Measurements from ENCODE around the gene BMPR1A.
"Not testable (repeated sequence)": the region's sequence is repeated elsewhere in the genome, so short reads cannot be mapped to it uniquely, and the experiment has no call there.

Gene BMPR1A

DNA sequence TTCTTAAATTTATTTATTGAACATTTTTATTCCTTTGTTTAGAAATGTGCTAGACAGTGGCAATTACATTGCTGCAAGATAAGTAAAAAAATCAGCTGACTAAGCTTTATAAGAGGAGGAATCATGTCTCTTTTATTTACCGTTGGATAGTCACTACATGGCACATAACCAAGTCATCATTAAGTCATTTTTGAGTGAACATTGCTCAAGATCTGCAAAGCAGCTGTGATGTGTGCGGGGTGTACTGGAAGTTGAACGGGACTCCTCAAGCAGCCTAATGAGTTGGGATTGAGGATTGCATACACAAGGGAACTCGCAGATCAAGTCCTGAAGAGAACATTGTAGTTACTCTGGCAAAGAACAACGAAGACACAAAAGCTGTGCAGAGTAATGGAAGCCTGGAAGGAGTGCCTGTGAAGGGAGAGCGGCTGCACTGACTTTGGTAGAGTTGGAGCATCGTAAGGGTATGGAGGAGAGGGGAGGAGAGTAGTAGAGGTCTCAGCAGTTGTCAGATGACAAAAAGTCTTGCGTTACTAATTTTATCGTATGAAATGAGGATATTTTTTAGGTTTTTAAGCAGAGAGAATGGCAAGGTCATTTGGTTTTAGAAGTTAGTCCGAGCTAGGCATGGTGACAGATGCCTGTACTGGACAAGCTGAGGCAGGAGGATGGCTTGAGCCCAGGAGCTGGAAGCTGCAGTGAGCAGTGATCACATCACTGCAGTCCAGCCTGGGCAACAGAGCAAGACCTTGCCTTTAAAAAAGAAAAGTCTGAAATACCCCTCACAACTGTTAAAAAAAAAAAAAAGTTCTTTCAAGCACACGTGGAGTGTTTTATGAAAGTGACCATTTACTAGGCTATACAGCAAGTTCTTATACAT is 95.1 kb downstream of the BMPR1A start:
- DNase-seq = no peak

DNA sequence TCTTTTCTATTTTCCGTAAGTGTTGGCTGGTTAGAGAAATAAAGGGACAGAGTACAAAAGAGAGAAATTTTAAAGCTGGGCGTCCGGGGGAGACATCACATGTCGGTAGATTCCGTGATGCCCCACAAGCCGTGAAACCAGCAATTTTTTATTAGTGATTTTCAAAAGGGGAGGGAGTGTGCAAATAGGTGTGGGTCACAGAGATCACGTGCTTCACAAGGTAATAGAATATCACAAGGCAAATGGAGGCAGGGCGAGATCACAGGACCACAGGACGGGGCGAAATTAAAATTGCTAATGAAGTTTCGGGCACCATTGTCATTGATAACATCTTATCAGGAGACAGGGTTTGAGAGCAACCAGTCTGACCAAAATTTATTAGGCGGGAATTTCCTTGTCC is 97.2 kb downstream of the BMPR1A start:
- DNase-seq = not testable (repeated sequence)

DNA sequence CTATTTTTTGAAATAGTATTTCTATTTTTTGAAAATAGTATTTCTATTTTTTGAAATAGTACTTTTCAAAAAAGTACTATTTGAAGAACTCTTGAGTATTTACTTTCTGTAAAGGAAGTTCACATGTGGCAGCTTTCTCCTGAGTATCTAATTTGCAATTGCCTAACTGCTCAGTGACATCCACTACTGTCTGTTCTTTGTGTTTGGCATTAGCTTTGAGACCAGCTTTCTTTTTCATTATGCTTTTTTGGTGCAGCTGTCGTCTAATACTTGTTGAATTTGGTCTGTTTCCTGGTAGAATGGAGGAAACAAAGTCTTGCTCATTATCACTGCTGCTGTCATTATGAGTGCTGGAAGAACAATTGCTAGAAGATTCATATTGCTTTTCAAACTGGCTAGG is 99.1 kb downstream of the BMPR1A start:
- DNase-seq = no peak

DNA sequence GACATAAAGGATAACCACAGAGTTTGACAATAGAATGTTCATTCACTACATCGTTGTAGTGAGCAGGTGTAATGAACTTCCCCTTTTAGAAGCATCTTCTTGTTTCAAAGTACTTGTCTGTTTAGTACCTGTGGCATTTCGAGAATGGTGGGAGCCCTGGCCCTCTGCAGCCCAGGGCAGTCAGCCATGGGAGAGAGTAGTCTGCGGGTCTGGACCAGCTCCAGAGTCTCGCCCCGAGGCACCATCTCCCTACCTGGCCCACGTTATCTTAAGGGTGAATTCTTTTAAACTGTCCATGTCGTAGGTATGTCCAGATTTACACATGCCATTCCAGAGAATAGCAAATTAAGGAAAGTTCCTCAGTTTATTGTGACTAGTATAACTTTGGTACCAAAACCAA is 99.7 kb downstream of the BMPR1A start:
- no peak for DNase-seq

DNA sequence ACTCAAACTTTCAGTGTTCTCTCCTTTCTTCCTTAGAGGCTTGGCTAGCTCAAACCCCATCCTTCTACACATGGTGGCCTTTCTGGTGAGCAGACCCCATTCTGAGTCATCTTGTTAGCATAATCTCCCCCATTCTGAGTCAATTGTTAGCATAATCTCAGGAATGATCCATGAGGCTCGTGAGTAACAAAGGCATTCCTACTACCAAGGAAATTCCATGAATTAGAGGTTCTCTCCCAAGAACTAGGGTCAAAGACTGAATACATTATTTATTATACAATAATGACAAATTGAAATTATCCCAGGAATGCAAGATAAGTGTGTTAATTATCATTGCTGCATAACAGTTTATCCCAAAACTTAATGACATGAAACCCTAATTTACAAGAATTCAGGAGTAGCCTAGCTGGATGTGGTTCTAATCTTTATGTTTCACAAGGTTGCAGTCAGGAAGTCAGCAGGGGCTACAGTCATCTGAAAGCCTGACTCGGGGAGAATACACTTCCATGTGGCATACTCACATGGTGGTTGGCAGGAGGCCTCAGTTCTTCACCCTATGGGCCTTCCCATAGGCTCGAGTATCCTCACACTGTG is 100.8 kb downstream of the BMPR1A start:
- no peak for DNase-seq

DNA sequence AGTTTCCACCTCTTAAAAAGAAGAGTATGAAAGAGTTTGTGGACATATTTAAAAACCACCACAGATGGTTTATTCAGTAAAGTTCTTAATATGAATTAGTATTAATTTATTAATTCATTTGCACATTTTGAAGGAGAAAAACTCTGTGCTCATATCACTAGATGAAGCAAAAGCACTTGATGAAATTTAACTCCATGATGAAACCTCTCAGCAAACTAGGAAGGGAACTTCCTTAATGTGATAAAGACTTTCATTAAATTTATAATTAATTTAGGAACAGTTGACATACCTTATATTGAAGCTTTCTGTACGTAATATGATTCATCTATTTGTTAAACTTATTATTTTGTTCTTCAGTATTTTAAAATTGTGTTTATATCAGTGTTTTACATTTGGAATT is 101.6 kb downstream of the BMPR1A start:
- no peak for DNase-seq

DNA sequence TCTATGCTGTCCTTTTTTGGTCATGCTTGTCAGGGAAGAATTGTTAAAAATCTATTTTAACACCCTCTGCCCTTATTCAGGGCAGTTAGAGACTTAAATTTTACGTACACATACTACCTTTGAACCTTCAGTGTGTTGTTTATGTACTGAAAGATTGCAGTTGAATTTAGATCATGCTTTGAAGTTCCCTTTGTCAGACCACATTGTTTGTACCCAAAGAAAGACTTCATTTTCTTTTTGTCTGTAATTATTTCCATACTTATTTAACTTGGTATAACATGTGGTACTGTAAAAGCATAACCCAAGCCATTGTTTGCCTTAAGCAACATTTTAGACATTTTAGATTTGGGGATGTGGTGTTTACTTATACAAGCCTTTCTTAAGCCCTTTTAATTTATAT is 104.9 kb downstream of the BMPR1A start:
- DNase-seq = no peak

DNA sequence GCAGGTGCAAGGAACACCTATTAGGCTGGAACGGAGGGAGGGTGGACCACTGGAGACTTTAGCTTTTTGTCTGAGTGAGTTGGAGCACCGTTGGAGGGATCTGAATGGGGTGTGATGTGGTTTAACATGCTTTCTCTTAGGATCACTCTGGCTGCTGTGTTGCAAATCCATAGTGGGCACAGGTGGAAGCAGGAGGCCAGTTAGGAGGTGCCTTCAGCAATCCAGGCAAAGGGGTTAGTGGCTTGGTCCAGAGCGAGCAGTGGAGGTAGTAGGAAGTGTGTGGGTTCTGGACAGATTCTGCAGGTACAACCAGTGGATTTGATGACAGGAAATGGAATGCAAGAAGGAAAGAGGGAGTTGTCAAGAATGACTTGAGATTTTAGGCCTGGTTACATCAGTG is 106.0 kb downstream of the BMPR1A start:
- DNase-seq = no peak

DNA sequence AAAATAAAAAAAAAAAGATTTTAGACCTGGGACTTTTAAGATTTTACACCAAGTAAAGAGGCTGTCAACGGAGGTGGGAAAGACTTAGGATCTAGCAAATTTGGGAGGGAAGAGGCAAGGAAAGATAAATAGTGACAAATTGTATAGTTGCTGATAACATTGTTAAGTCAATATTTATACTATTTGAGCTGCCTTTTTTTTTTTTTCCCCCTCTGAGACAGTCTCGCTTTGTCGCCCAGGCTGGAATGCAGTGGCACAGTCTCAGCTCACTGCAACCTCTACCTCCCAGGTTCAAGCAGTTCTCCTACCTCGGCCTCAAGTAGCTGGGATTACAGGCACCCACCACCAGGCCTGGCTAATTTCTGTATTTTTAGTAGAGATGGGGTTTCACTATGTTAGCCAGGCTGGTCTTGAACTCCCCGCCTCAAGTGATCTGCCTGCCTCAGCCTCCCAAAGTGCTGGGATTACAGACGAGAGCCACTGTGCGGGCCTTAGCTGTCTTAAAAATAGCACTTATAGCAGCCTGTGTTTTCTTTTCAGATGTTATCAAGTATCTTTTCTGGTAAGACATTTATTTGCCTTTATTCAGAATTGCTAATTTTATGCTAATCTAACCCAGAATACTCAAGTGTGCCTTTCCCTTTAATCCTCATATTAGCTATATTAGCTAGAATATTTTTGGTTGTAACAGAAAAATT is 106.5 kb downstream of the BMPR1A start:
- no peak for DNase-seq

DNA sequence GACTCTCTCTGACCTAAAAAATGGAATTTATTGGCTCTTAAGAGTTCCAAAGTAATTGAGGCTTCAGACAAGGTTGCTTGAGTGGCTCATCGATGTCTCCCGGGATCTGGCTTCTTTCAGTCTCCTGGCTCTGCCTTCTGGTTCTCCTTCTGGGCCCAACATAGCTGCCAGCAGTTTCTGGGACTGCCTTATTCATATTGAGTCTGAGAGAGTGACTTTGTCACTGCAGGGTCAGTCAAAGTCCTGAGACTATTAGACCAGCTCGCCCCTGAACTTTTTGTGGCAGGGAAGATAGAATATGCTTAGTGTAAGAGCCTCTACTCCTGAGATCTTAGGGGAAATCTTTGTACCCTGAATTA is 107.0 kb downstream of the BMPR1A start:
- no peak for DNase-seq

DNA sequence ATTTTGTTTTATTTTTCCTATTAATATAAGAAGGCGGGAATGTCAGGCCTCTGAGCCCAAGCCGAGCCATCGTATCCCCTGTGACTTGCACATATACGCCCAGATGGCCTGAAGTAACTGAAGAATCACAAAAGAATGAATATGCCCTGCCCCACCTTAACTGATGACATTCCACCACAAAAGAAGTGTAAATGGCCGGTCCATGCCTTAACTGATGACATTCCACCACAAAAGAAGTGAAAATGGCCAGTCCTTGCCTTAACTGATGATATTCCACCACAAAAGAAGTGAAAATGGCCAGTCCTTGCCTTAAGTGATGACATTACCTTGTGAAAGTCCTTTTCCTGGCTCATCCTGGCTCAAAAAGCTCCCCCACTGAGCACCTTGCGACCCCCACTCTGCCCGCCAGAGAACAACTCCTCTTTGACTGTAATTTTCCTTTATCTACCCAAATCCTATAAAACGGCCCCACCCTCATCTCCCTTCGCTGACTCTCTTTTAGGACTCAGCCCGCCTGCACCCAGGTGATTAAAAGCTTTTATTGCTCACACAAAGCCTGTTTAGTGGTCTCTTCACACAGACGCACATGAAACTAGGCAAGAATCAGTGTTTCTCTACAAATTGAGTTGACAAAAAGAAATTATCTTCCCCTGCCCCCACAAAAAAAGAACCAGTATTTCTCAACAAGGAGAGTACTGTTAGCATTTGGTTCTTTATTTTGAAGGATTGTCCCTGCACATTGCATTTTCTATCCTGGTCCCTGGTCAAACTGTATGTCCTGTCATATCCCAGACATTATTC is 108.8 kb downstream of the BMPR1A start:
- DNase-seq = not testable (repeated sequence)

DNA sequence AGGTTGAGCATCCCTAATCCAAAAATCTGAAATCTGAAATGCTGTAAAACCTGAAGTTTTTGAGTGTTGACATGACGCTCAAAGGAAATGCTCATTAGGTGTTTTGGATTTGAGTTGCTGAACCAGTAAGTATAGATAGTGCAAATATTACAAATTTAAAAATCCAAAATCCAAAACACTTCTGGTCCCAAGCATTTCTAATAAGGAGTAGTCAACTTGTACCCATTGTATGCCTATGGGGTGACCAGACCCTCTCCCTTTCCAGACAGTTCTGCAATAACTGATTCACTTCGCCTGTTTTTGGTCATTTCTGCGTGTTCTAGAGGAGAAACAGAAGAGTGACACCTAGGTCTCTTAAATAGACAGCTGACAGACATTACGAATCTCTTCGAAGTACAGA is 110.7 kb downstream of the BMPR1A start:
- no peak for DNase-seq

DNA sequence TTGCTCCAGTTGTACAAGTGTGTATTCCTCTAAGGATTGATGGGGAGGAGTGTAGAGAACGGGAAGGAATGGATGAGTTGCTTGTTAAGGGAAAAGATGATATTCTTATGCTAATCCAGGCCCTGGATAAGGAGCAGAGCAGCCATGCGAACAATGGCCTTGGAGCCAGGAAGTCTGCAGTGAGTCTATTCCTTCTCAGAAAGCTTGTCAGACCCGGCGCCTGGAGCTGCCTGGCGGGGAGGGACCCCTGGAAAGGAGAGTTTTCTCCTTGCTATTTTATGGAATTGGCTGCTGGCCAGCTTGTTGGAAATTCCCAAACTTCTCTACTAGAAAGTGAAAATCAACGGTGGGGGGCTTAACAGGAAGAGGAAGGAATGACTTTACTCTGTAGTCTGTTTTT is 111.9 kb downstream of the BMPR1A start:
- no peak for DNase-seq

DNA sequence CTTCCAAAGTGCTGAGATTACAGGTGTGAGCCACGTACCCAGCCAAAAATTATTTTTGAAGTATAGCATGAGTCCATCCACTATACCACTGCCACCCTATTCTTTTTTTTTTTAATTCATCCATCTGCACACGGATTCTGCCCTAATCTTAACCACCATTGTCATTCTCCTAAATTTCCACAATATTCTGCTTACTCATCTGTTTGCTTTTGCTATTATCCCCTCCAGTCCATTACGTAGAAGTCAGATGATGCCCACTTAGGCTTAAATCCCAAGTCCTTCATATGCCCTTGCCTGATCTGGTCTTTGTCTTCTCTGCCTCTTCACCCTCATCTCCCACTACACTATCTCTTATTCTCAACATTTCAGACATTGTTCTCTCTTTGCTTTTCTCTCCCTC is 114.3 kb downstream of the BMPR1A start:
- DNase-seq = no peak

DNA sequence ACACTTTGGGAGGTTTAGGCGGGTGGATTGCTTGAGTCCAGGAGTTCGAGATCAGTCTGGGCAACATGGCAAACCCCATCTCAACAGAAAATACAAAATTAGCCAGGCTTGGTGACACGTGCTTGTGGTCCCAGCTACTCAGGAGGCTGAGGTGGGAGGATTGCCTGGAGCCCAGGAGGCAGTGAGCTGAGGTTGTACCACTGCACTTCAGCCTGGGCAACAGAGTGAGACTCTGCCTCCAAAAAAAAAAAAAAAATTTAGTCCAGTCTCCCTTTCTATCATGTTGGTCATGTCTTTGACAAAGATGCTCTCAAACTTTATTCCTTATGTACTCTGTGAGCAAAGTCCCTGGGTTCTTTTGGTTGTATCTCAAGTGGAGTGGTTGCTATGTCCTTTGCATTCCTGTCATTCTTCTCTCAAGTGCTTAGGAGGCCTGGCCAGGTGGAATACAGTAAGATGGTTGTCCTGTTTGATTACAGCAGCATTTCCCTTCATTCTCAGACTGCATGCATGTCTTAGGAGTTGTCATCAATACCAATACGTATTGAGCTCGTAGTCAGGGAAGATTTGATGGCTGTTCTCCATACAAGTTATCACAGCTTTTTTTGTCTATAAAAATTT is 115.3 kb downstream of the BMPR1A start:
- no peak for DNase-seq

DNA sequence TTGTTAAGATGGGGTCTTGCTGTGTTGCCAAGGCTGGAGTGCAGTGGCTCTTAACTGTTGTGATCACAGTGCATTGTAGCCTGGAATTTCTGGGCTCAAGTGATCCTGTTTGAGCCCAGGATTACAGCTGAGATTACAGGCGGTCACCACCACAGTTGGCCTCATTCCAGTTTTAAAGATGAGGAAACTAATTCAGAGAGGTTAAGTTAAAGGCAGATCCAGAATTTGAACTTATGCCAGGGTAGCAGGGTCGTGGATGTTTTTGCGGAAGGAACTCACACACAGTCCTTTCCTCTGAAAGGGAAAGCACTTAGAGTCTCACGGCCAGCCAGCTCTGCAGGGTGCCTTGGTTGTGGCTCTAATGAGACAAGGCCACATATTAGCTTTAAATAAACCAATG is 116.3 kb downstream of the BMPR1A start:
- DNase-seq = no peak

DNA sequence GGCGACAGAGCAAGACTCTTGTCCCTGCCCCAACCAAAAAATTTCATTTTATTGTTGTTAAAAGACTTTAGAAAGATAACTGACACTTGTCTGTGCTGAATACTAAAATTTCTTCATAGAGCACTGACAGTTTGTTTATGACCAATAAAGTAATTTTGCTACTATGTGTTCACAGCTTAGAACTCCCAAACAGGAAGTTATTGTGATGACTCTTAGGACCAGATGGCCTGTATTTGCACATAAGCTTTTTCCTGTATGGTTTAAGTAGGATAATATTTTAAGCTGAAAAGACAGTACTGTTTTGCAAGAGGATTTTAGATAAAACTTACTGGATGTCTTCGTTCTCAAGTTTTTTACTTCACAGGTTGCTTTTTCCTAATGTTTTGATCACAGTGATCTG is 120.3 kb downstream of the BMPR1A start:
- DNase-seq = no peak

DNA sequence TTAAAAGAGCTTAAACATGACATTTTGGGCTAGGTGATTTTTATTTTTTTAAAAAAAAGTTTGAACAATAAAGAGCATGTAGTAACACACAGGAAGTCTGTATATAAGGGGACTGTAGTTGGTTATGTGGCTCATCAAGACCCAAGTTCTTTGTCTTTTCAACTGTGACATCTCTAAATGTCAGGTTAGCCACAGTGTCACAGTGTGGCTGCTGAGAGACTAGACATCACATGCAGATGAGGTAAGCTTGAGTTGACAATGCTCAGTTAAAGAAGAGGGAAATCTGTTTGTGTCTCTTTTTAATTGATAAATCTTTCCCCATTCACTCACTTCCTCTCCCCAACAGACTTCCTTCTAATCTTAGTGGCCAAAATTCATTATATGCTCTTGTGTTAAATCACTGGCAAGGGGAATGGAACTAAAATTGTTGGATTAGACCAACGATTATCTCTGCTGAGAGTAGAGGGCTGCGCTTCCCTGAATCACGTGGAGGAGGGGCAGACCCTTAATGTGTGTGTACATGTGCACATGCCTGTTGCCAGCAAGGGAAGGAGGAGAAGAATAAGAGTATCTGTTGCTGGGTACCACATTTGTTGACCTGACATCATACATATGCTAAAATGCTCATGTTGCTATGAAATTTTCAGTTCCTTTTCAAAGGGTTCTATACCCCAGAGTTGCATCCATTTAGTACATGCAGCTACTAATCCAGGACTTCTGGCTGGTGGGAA is 122.7 kb downstream of the BMPR1A start:
- DNase-seq = no peak

DNA sequence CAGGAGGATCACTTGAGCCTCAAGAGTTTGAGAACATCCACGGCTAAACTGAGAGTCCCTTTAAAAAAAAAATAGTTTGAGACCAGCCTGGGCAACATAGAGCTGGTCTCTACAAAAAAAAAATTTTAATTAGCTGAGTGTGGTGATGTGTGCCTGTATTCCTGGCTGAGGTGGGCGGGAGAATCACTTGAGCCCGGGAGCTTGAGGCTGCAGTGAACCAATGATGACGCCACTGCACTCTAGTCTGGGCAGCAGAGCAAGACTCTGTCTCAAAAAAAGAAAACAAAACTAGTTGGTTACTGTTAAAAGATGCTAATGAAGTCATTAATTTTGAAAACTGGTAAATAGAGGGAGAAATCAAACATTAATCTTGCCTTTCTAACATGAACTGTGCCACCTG is 124.6 kb downstream of the BMPR1A start:
- no peak for DNase-seq

DNA sequence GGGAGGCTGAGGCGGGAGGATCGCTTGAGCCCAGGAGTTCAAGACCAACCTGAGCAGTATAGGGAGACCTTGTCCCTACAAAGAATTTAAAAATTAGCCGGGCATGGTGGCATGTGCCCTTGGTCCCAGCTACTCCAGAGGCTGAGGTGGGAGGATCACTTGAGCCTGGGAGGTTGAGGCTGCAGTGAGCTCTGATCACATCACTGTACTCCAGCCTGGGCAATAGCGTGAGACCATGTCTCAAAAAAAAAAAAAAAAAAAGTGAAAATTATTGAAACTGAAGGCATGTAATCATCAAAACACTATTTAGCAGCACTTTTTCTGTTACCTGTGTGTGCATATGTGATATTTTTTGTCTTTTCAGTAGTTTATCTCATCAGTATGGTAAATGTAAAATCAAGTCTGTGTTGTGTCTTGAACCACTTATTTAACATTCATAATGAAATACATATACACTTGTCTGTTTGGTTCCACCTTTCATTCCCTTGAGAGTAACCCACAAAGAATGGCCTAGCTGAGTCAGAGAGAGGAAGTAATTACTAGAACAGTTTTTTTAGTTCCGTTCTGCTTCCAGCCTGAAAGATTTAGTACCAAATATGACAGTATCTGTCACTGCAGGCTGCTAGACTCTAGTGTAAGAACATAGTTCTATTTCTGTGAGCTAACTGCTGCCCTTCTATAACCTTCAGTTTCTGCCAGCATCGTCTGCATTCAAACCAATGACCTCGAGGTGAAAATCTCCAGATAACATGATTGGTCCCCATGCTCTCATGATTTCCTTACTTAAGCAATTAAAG is 132.4 kb downstream of the BMPR1A start:
- no peak for DNase-seq

DNA sequence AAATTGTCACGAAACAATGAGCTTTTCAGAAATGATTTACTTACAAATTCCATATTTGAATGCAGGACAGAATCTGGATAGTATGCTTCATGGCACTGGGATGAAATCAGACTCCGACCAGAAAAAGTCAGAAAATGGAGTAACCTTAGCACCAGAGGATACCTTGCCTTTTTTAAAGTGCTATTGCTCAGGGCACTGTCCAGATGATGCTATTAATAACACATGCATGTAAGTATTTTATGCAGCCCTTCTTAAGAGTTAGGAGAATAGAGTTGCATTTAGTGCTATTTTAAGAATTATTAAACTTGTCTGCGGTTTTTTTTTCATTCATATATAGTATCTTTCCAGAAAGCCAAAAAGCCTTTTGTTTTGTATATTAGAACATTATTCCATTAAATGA is 133.6 kb downstream of the BMPR1A start:
- no peak for DNase-seq

Measured in stimulated activated CD4-positive, alpha-beta T cell treated with anti-CD3 and anti-CD28 coated beads, Interleukin-2, amount 100 ng/mL, for 24 hours (primary cell).